ENCODE results near the gene MARS2.

Gene MARS2

DNA sequence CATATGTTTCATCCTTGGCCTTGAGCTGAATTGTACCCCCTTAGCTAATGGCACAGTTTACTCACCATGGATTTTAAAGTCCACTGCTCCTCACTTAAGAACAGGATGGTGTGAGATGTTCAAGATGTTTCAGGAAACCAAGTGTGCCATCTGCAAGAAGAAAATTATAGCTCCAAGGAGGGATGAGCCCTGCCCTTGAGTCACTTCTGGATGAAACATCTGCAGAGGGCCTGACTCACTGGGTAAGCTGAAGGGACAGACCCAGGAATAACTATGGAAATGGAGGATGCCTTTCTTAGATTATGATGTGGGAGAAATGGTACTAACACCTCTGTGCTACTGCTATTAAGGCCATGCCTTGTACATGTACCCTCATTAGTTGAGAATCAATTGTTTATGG lies 6.4 kb downstream of the MARS2 start (continued):
- TF ChIP-seq ZNF391 (tag by site-specific recombination; IDR thresholded peaks at IDR 0.05; ENCODE audit: borderline replicate concordance, low read depth), result no peak
- no peak for TF ChIP-seq SP7 (tag by site-specific recombination; IDR thresholded peaks at IDR 0.05)

DNA sequence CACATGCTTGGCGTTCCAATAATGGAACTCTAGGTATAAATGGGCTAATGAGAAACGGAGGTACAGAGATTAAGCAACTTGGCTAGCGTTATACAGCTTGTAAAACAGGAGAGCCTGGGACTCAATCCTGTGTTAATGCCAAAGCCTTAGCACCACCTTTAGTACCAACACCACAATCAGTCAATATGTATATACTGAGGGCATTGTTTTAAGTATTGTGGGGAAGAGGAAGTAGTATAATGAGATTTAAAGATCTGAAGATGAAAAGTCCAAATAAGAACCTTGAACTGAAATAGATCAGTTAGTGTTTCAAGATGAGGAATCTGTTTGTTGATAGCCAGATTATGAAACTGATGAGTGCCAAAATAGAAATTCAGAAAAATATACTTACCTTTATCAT lies 8.1 kb downstream of the MARS2 start:
- H3K4me1 ChIP-seq (ENCODE audit: control insufficient read depth, insufficient read depth, low read length), result peaks cover 5% of the 10 kb centered on the region; the same call in 1 of the 2 replicates
- H3K4me3 ChIP-seq (ENCODE audit: low read depth, low read length), result no peak overlapping the region
- ChIA-PET POLR2A (no interaction called here), CTCF (interaction anchor here (1.0 kb wide), 1 partner anchor 65 kb away, joined by 3 read pairs; no protein-coding TSS in a partner anchor)
- no peak overlapping the region for H3K27ac ChIP-seq (ENCODE audit: extremely low read depth, low read depth, low read length)
- TF ChIP-seq, protein P1, sequence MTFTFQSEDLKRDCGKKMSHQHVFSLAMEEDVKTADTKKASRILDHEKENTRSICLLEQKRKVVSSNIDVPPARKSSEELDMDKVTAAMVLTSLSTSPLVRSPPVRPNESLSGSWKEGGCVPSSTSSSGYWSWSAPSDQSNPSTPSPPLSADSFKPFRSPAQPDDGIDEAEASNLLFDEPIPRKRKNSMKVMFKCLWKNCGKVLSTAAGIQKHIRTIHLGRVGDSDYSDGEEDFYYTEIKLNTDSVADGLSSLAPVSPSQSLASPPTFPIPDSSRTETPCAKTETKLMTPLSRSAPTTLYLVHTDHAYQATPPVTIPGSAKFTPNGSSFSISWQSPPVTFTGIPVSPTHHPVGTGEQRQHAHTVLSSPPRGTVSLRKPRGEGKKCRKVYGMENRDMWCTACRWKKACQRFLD (tag by site-specific recombination; IDR thresholded peaks at IDR 0.05), result no peak
- no peak for TF ChIP-seq ZEB2 (tag by site-specific recombination; IDR thresholded peaks at IDR 0.05)
- no peak for TF ChIP-seq GLIS1 (tag by site-specific recombination; IDR thresholded peaks at IDR 0.05)
- TF ChIP-seq ZNF600 (tag by site-specific recombination; IDR thresholded peaks at IDR 0.05), result no peak
- TF ChIP-seq YY2 (tag by site-specific recombination; IDR thresholded peaks at IDR 0.05), result no peak
- no peak for TF ChIP-seq FEZF1 (tag by site-specific recombination; IDR thresholded peaks at IDR 0.05)
- no peak for TF ChIP-seq ZNF596 (tag by site-specific recombination; IDR thresholded peaks at IDR 0.05)
- TF ChIP-seq GLI4 (tag by site-specific recombination; IDR thresholded peaks at IDR 0.05), result no peak
- no peak for TF ChIP-seq ZNF76 (tag by site-specific recombination; IDR thresholded peaks at IDR 0.05; ENCODE audit: borderline replicate concordance, low read depth)
- TF ChIP-seq ZIC2 (tag by site-specific recombination; IDR thresholded peaks at IDR 0.05), result no peak
- no peak for TF ChIP-seq ZNF24 (tag by site-specific recombination; IDR thresholded peaks at IDR 0.05)
- TF ChIP-seq ZXDB (tag by site-specific recombination; IDR thresholded peaks at IDR 0.05), result no peak
- no peak for TF ChIP-seq ZNF473 (tag by site-specific recombination; IDR thresholded peaks at IDR 0.05)
- TF ChIP-seq, protein P2, sequence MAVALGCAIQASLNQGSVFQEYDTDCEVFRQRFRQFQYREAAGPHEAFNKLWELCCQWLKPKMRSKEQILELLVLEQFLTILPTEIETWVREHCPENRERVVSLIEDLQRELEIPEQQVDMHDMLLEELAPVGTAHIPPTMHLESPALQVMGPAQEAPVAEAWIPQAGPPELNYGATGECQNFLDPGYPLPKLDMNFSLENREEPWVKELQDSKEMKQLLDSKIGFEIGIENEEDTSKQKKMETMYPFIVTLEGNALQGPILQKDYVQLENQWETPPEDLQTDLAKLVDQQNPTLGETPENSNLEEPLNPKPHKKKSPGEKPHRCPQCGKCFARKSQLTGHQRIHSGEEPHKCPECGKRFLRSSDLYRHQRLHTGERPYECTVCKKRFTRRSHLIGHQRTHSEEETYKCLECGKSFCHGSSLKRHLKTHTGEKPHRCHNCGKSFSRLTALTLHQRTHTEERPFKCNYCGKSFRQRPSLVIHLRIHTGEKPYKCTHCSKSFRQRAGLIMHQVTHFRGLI (tag by site-specific recombination; IDR thresholded peaks at IDR 0.05), result no peak
- TF ChIP-seq ZFP3 (tag by site-specific recombination; IDR thresholded peaks at IDR 0.05; ENCODE audit: low read depth), result no peak
- TF ChIP-seq ZNF404 (tag by site-specific recombination; IDR thresholded peaks at IDR 0.05), result no peak
- TF ChIP-seq ZNF10 (tag by site-specific recombination; IDR thresholded peaks at IDR 0.05), result no peak
- no peak for TF ChIP-seq ZNF626 (tag by site-specific recombination; IDR thresholded peaks at IDR 0.05)
- TF ChIP-seq ZNF837 (tag by site-specific recombination; IDR thresholded peaks at IDR 0.05), result no peak
- H3K9me3 ChIP-seq (ENCODE audit: control insufficient read depth, insufficient read depth, low read depth, low read length), result no peaks in the 10 kb centered on the region
- peaks cover 0 to 18% of the 10 kb centered on the region in 2 experiments; a peak in 2 of 3 replicates for H3K36me3 ChIP-seq (ENCODE audit: control insufficient read depth in 2 of 2, insufficient read depth in 1 of 2, low read length in 2 of 2)

DNA sequence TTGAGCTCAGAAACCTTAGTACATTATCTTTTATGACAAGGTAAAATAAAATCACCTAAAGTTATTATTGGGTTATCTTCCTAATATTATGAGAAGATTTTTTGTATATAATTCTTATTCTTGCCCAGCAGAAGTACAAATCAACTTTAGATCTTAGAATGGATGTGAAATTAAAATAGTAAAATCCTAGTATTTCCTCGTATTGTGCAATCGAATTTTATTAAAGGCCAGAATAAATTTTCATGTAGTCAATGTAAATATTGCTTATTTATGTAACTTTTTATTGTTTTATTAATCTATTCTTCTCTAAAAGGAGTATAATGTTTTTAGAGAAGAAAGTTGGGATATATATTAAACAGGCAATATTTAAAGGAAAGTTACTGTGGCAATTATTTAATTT lies 12.7 kb downstream of the MARS2 start:
- Histone ChIP-seq H3K36me3 (ENCODE audit: control insufficient read depth in 2 of 2, insufficient read depth in 1 of 2, low read length in 2 of 2) (no peaks in the 10 kb centered on the region; a peak in 1 of 3 replicates), H3K9me3 (ENCODE audit: control insufficient read depth, insufficient read depth, low read depth, low read length) (no peaks in the 10 kb centered on the region), H3K27ac (ENCODE audit: extremely low read depth, low read depth, low read length) (no peak overlapping the region), H3K4me1 (ENCODE audit: control insufficient read depth, insufficient read depth, low read length) (peaks cover 3% of the 10 kb centered on the region), H3K4me3 (ENCODE audit: low read depth, low read length) (no peak overlapping the region)
- POLR2A ChIA-PET, result no interaction called here
- TF ChIP-seq, protein P3, sequence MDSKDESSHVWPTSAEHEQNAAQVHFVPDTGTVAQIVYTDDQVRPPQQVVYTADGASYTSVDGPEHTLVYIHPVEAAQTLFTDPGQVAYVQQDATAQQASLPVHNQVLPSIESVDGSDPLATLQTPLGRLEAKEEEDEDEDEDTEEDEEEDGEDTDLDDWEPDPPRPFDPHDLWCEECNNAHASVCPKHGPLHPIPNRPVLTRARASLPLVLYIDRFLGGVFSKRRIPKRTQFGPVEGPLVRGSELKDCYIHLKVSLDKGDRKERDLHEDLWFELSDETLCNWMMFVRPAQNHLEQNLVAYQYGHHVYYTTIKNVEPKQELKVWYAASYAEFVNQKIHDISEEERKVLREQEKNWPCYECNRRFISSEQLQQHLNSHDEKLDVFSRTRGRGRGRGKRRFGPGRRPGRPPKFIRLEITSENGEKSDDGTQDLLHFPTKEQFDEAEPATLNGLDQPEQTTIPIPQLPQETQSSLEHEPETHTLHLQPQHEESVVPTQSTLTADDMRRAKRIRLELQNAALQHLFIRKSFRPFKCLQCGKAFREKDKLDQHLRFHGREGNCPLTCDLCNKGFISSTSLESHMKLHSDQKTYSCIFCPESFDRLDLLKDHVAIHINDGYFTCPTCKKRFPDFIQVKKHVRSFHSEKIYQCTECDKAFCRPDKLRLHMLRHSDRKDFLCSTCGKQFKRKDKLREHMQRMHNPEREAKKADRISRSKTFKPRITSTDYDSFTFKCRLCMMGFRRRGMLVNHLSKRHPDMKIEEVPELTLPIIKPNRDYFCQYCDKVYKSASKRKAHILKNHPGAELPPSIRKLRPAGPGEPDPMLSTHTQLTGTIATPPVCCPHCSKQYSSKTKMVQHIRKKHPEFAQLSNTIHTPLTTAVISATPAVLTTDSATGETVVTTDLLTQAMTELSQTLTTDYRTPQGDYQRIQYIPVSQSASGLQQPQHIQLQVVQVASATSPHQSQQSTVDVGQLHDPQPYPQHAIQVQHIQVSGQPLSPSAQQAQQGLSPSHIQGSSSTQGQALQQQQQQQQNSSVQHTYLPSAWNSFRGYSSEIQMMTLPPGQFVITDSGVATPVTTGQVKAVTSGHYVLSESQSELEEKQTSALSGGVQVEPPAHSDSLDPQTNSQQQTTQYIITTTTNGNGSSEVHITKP (tag by site-specific recombination; IDR thresholded peaks at IDR 0.05), result no peak
- TF ChIP-seq, protein P4, sequence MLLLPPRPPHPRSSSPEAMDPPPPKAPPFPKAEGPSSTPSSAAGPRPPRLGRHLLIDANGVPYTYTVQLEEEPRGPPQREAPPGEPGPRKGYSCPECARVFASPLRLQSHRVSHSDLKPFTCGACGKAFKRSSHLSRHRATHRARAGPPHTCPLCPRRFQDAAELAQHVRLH (tag by site-specific recombination; IDR thresholded peaks at IDR 0.05), result no peak
- no peak for TF ChIP-seq ZNF37A (tag by site-specific recombination; IDR thresholded peaks at IDR 0.05)
- TF ChIP-seq ZFP41 (tag by site-specific recombination; IDR thresholded peaks at IDR 0.05; ENCODE audit: borderline replicate concordance), result no peak
- no peak for TF ChIP-seq ZNF48 (tag by site-specific recombination; IDR thresholded peaks at IDR 0.05)
- CTCF ChIA-PET, result interaction anchor here (0.6 to 1.3 kb wide), 5 partner anchors 10 to 604 kb away, joined by 3 to 4 read pairs (median 4); partner anchors contain the start of gene MARS2
